ENCODE data around the gene ZSCAN30. TPM values are rescaled to one million over a fixed set of nuclear protein-coding genes. Genes with fewer than 3 reads are reported as not detected.

Gene ZSCAN30
- total and polyA plus RNA-seq, 2 of the 13 experiments (the other 11 are each of a cell fraction or from before 2014, with no cell fraction given), result 7.4 to 7.7 TPM

DNA sequence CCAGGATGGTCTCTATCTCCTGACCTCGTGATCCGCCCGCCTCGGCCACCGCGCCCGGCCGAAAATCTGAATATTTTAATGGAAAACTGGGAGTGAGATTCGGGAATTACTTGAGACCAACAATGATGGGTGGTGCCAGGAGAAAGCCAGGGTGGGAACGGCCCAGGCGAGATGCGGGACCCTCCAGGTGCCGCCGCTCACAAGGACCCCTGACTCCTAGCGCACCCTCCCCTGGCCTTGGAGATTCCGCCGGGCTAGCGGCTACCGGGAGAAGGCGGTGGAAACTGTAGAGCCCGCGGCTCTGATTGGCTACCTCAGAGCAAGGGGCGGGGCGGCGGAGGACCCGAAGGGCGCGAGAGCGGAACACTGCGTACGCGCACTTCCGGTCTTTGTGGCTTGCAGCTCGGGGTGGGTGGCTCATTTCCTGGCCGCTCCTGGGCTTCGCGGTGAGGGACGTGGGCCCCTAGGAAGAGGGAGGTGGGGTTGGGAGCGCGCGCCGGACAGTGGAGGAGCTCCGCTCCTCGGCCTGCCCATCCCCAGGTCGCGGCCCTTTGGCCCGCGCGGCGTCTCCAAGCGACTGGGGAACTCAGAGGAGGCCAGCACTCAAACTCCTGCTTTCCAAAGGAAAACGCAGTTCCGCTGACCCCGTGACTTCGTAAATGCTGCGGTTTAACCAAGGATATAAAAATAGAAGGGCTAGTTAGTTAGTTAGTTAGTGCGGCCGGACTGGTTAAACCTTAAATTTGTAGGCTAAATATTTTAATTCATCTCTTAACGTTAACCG lies 49.2 kb downstream of the ZSCAN30 start, which contains the start of gene ZNF397 (continued):
- no peak for TF ChIP-seq HDAC6 (IDR thresholded peaks at IDR 0.05; ENCODE audit: low read depth, low read length)
- TF ChIP-seq ZFP37 (CRISPR knock-in tag; IDR thresholded peaks at IDR 0.05; ENCODE audit: borderline replicate concordance), result no peak
- peak; percentile 50; the same call in 1 of the 2 replicates for TF ChIP-seq ZNF136 (CRISPR knock-in tag; IDR thresholded peaks at IDR 0.05; ENCODE audit: low read depth)
- TF ChIP-seq, protein P1, sequence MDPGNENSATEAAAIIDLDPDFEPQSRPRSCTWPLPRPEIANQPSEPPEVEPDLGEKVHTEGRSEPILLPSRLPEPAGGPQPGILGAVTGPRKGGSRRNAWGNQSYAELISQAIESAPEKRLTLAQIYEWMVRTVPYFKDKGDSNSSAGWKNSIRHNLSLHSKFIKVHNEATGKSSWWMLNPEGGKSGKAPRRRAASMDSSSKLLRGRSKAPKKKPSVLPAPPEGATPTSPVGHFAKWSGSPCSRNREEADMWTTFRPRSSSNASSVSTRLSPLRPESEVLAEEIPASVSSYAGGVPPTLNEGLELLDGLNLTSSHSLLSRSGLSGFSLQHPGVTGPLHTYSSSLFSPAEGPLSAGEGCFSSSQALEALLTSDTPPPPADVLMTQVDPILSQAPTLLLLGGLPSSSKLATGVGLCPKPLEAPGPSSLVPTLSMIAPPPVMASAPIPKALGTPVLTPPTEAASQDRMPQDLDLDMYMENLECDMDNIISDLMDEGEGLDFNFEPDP (CRISPR knock-in tag; conservative IDR thresholded peaks at IDR 0.05), result no peak
- TF ChIP-seq ETV6 (CRISPR knock-in tag; conservative IDR thresholded peaks at IDR 0.05), result no peak
- TF ChIP-seq PCBP2 (optimal IDR thresholded peaks at IDR 0.05; ENCODE audit: low read depth, low read length, poor library complexity, severe bottlenecking), result no peak
- TF ChIP-seq ZFP82 (CRISPR knock-in tag; IDR thresholded peaks at IDR 0.05; ENCODE audit: borderline replicate concordance), result no peak
- 0 out of 2 replicates have a peak, but pooled peaks have one; percentile 40 for TF ChIP-seq MED13 (CRISPR knock-in tag; IDR thresholded peaks at IDR 0.05)
- TF ChIP-seq, protein P2, sequence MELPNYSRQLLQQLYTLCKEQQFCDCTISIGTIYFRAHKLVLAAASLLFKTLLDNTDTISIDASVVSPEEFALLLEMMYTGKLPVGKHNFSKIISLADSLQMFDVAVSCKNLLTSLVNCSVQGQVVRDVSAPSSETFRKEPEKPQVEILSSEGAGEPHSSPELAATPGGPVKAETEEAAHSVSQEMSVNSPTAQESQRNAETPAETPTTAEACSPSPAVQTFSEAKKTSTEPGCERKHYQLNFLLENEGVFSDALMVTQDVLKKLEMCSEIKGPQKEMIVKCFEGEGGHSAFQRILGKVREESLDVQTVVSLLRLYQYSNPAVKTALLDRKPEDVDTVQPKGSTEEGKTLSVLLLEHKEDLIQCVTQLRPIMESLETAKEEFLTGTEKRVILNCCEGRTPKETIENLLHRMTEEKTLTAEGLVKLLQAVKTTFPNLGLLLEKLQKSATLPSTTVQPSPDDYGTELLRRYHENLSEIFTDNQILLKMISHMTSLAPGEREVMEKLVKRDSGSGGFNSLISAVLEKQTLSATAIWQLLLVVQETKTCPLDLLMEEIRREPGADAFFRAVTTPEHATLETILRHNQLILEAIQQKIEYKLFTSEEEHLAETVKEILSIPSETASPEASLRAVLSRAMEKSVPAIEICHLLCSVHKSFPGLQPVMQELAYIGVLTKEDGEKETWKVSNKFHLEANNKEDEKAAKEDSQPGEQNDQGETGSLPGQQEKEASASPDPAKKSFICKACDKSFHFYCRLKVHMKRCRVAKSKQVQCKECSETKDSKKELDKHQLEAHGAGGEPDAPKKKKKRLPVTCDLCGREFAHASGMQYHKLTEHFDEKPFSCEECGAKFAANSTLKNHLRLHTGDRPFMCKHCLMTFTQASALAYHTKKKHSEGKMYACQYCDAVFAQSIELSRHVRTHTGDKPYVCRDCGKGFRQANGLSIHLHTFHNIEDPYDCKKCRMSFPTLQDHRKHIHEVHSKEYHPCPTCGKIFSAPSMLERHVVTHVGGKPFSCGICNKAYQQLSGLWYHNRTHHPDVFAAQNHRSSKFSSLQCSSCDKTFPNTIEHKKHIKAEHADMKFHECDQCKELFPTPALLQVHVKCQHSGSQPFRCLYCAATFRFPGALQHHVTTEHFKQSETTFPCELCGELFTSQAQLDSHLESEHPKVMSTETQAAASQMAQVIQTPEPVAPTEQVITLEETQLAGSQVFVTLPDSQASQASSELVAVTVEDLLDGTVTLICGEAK (IDR thresholded peaks at IDR 0.05), result peak; percentile 53
- TF ChIP-seq, protein P2 (CRISPR knock-in tag; IDR thresholded peaks at IDR 0.05), result no peak
- TF ChIP-seq, protein P3, sequence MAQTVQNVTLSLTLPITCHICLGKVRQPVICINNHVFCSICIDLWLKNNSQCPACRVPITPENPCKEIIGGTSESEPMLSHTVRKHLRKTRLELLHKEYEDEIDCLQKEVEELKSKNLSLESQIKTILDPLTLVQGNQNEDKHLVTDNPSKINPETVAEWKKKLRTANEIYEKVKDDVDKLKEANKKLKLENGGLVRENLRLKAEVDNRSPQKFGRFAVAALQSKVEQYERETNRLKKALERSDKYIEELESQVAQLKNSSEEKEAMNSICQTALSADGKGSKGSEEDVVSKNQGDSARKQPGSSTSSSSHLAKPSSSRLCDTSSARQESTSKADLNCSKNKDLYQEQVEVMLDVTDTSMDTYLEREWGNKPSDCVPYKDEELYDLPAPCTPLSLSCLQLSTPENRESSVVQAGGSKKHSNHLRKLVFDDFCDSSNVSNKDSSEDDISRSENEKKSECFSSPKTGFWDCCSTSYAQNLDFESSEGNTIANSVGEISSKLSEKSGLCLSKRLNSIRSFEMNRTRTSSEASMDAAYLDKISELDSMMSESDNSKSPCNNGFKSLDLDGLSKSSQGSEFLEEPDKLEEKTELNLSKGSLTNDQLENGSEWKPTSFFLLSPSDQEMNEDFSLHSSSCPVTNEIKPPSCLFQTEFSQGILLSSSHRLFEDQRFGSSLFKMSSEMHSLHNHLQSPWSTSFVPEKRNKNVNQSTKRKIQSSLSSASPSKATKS (CRISPR knock-in tag; IDR thresholded peaks at IDR 0.05), result 0 out of 2 replicates have a peak, but pooled peaks have one; percentile 84
- TF ChIP-seq, protein P4, sequence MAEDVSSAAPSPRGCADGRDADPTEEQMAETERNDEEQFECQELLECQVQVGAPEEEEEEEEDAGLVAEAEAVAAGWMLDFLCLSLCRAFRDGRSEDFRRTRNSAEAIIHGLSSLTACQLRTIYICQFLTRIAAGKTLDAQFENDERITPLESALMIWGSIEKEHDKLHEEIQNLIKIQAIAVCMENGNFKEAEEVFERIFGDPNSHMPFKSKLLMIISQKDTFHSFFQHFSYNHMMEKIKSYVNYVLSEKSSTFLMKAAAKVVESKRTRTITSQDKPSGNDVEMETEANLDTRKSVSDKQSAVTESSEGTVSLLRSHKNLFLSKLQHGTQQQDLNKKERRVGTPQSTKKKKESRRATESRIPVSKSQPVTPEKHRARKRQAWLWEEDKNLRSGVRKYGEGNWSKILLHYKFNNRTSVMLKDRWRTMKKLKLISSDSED (CRISPR knock-in tag; IDR thresholded peaks at IDR 0.05), result no peak

Data from HepG2 (cell line).